ENCODE results near the gene AKAP11. TPM values are rescaled to one million over a fixed set of nuclear protein-coding genes. Genes with fewer than 3 reads are reported as not detected.

The AKAP11 gene
- total and polyA plus RNA-seq, 11 donors: 3.8 to 33.7 (median 24.0) TPM

DNA sequence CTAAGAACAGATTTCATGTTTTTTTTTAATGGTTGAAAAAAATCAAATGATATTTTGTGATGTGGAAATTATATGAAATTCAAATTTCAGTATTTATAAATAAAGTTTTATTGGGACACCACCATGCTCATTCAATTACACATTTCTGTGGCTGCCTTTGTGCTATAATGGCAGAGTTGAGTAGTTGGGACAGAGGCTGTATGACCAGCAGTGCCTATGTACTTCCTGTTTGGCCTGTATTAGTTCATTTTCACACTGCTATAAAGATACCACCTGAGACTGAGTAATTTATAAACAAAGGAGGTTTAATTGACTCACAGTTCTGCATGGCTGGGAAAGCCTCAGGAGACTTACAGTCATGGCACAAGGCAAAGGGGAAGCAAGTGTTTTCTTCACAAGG, 33.6 kb downstream of the AKAP11 start:
- intact Hi-C loops (cut with DNase I): no loop called here
- H3K4me1 ChIP-seq: no peaks in the 10 kb centered on the region
- H3K36me3 ChIP-seq: peaks cover 0 to 89% (median 75%) of the 10 kb centered on the region in 9 donors
- H3K9me3 ChIP-seq: no peaks in the 10 kb centered on the region
- H3K4me3 ChIP-seq: no peak overlapping the region
- no peak for DNase-seq
- no peak for TF ChIP-seq POLR2A (IDR thresholded peaks at IDR 0.05)
- TF ChIP-seq, protein P1, sequence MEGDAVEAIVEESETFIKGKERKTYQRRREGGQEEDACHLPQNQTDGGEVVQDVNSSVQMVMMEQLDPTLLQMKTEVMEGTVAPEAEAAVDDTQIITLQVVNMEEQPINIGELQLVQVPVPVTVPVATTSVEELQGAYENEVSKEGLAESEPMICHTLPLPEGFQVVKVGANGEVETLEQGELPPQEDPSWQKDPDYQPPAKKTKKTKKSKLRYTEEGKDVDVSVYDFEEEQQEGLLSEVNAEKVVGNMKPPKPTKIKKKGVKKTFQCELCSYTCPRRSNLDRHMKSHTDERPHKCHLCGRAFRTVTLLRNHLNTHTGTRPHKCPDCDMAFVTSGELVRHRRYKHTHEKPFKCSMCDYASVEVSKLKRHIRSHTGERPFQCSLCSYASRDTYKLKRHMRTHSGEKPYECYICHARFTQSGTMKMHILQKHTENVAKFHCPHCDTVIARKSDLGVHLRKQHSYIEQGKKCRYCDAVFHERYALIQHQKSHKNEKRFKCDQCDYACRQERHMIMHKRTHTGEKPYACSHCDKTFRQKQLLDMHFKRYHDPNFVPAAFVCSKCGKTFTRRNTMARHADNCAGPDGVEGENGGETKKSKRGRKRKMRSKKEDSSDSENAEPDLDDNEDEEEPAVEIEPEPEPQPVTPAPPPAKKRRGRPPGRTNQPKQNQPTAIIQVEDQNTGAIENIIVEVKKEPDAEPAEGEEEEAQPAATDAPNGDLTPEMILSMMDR (IDR thresholded peaks at IDR 0.05): no peak
- H3K27ac ChIP-seq: no peak overlapping the region
- H3K27me3 ChIP-seq: no peaks in the 10 kb centered on the region
- no peak for ATAC-seq

- DNase-seq (no peak), ATAC-seq (no peak)
- intact Hi-C loops (cut with DNase I): no loop called here
- H3K9me3 ChIP-seq: no peaks in the 10 kb centered on the region
- H3K4me1 ChIP-seq: no peaks in the 10 kb centered on the region
- no peak for TF ChIP-seq POLR2A (IDR thresholded peaks at IDR 0.05)
- TF ChIP-seq, protein P1 (IDR thresholded peaks at IDR 0.05): no peak
- no peak overlapping the region for H3K27ac ChIP-seq
- no peaks in the 10 kb centered on the region for H3K27me3 ChIP-seq
- WGBS, 4 donors: 65 to 69% (median 66%) methylated on average over 4 of the region's 4 CpGs
- no peak overlapping the region for H3K4me3 ChIP-seq
- H3K36me3 ChIP-seq: peaks cover 0 to 82% (median 69%) of the 10 kb centered on the region in 9 donors
These were observed 35.5 kb downstream of the AKAP11 start for GRCh38 chr13:42307461-42307860.

- ATAC-seq (no peak), DNase-seq (no peak)
- no peak overlapping the region for H3K27ac ChIP-seq
- H3K4me3 ChIP-seq: no peak overlapping the region
- peaks cover 0 to 96% (median 64%) of the 10 kb centered on the region in 9 donors for H3K36me3 ChIP-seq
- no peaks in the 10 kb centered on the region for H3K9me3 ChIP-seq
- TF ChIP-seq, protein P1 (IDR thresholded peaks at IDR 0.05): no peak
- no peak for TF ChIP-seq POLR2A (IDR thresholded peaks at IDR 0.05)
- no peaks in the 10 kb centered on the region for H3K4me1 ChIP-seq
- H3K27me3 ChIP-seq: no peaks in the 10 kb centered on the region
- intact Hi-C loops (cut with DNase I): no loop called here
- WGBS, 4 donors: 72 to 87% (median 78%) methylated on average over 2 of the region's 2 CpGs
These were observed 41.0 kb downstream of the AKAP11 start for GRCh38 chr13:42312817-42313431.

- DNase-seq (no peak), ATAC-seq (no peak)
- no peak overlapping the region for H3K27ac ChIP-seq
- intact Hi-C loops (cut with DNase I): no loop called here
- TF ChIP-seq, protein P1 (IDR thresholded peaks at IDR 0.05): no peak
- no peak for TF ChIP-seq POLR2A (IDR thresholded peaks at IDR 0.05)
- H3K4me3 ChIP-seq: no peak overlapping the region
- no peaks in the 10 kb centered on the region for H3K27me3 ChIP-seq
- WGBS, 4 donors: 70 to 75% (median 72%) methylated on average over 3 of the region's 3 CpGs
- H3K36me3 ChIP-seq: peaks cover 0 to 81% (median 37%) of the 10 kb centered on the region in 9 donors
- no peaks in the 10 kb centered on the region for H3K9me3 ChIP-seq
- H3K4me1 ChIP-seq: no peaks in the 10 kb centered on the region
These were observed 46.6 kb downstream of the AKAP11 start for GRCh38 chr13:42318570-42318969.
